ENCODE measurements around the gene SLFN12.

The SLFN12 gene

DNA sequence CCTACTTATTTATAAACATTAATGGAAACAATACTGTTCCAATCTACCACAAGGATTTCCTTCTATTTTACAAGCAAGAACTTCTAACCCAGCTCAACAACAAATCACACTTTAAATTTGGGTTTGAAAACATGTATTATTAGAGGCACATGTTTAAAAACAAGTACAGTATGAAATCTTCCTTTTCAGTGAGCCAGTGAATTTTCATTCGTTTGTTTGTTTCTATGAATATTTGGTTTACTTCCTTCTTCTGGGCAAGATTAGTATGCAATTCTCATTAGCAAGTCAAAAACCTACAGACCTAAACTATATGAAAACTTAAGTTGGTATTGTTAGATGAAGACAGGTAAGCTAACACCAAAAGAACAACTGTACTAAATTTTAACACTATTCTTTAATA lies 25.7 kb downstream of the SLFN12 start:
- DNase-seq: no peak

DNA sequence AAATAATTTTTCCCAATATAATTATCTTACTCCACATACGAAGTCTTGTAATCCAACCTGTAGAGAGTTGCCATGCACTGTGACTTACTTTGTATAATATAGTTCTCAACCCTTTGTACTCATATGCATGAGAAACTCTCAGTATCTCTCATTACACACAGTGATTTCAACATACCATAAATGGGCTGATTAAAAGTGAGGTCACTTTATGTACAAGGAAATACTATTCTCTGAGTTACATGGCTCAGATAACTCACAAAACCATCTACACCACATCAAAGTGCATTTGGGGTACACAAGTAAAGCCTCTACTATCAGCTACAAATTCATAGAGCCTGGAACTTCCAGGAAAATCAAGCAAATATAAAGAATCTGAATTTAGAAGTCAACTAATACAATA lies 27.9 kb downstream of the SLFN12 start:
- no peak for DNase-seq

DNA sequence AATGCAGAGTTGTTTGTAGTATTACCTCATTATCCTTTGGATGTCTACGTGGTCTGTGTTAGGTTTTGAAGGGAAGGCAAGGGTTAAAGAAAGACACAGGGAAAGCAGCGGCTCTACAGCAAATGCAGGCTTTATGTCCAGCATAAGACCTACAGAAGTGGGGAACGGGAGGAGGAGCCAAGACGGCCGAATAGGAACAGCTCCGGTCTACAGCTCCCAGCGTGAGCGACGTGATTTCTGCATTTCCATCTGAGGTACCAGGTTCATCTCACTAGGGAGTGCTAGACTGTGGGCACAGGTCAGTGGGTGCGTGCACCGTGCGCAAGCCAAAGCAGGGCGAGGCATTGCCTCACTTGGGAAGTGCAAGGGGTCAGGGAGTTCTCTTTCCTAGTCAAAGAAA lies 38.5 kb downstream of the SLFN12 start:
- peak; percentile 54 for DNase-seq

DNA sequence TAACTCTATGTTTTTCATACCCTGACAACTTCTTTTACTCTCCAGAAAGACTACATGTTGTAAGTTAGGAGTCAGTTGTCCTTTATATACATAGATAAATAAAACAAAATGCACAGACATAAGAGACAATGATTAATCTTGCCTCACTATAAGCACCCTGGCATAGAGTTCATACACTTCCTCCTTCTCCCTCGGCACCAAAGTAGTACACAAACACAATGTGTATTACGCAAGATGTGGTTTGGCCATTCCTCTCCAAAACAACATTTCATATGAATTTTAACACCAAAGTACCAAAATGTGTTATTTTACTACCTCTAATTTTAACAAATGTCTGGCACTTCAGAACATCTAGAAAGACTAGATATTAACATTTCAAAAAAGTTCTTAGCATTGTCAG lies 41.6 kb downstream of the SLFN12 start:
- no peak for DNase-seq

DNA sequence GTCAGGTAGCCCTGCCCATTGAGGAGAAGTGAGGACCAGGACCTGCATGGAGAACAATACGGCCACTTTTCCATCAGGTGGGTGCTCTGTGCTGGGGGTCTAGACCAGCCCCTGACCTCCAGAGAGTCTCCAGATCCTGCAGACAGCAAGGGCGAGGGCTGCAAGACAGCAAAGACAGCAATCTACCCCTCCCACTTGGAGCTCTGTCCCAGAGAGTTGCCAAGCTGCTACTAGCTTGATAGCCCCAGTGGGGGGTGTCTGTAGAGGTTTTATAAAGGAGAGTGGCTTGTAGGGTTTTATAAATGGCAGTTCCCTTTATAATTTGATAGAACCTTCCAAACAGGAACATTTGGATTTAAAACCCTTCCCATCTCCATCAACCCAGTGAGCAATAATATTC lies 42.1 kb downstream of the SLFN12 start:
- no peak for DNase-seq

DNA sequence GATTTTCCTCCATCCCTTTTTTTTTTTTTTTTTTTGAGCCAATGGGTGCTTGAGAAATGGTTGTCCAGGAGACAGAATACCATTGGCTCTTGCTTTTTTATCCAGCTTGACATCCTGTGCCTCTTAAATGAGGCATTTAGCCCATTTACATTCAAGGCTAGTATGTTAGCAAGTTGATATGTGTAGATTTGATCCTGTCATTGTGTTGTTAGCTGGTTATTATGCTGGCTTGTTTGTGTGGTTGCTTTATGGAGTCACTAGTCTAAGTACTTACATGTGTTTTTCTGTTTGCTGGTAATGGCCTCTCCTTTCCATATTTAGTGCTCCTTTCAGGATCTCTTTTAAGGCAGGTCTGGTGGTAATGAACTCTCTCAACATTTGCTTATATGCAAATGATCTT lies 44.8 kb downstream of the SLFN12 start:
- no peak for DNase-seq

- DNase-seq: no peak
These were observed 54.6 kb downstream of the SLFN12 start for GRCh38 chr17:35377706-35378105.

DNA sequence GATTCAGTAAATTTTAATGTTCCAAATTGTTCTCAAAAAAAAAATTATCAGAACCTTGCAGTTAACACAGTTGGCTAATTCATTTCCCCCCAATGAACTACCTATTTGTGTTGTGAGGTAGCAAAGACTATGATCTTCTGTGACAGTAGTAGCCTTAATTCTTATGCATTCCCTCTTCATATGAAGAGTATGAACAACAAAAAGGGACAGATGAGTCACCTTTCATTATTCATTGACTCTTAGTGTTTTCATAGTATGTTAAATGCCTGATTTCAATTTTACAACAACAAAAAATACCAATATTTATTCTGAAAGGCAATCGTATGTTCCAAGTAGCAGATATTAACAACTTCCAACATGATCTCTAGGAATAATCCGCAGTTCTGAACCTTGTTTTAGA lies 55.2 kb downstream of the SLFN12 start:
- peak; percentile 2 for DNase-seq

- no peak for DNase-seq
These were observed 56.1 kb downstream of the SLFN12 start for GRCh38 chr17:35376245-35376644.

DNA sequence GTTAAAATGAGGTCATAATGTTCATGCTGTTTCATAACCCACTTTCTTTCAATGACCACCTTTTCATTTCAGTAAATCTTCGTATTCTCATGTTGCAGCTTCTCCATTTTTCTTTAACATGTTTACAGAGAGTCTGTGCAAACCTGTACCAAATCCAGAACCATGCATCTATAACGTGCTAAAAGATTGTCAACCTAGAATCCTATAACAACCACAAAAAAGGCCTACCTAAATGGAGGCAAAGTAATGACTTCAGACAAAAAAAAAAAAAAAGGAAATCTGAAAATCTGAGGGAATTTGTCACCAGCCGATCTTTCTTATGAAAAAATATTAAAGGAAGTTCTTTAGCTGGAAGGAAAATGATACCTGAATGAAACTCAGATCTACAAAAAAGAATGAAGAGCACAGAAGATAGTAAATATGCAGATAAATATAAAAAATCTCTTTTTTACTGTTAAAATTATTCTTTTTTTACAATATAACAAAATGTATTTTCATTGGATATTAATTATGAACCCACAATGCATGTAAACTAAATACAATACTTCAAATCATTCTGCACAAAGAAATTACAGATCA lies 57.4 kb downstream of the SLFN12 start:
- DNase-seq: no peak

DNA sequence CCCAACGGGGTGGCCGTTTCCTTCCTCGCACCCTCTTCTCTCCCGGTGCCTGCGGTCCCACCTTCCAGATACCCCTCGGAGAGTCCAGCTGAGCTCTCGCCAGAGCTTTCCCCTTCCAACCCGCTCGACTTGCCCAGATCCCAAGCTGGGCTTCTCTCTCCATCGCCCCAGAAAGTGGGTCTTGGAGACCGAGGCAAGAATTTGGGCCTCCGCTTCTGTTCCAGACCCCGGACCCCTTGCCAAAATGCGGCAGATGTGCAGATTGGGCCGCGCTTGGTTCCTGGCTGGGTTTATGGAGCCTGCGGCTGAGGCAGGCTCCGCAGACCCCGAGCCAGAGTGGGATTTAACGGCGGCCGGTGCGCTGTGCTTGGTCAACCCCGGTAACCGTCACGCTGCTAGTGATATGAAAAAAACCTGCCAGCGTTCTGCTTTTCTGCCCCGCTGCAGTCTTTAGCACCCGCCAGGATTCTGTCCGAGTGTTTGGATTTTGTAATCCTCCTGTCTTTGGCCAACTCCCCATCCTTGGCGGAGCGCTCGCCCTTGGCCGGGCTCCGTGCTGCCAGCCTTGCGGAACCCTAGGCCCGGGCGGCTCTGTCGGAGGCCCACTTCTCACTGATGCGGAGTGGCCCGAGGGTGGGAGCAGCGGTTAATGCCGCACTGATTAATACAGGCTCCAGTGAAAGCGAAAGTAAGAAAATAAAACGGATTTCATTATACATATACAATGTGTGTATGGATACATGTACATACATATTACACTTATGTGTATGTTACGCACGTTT lies 58.1 kb downstream of the SLFN12 start:
- DNase-seq: peak; percentile 83

DNA sequence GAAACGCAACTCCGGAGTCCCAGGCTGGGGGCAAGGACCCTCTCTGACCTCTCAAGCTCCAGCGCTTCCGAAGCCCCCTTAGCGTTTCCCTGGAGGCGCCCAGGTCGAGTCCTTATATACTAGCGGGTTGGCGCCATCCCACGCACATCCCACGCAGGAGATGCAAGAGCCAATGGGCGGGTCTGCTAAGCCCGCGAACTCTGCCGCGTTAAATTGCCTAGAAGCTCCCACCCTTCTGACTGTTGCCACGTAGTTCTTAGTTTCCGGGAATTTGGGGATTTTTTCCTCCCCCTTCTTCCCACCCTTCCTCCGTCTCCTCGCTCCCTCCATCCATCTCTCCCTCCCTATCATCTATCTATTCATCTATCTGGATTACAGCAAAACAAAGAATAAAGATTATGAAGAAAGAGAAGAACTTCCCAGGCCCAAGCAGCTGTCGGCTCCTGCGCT lies 58.7 kb downstream of the SLFN12 start, which contains the start of gene SLFN11:
TSS of gene SLFN11 (minus strand) at position 88 of the 450 bp plus-strand sequence. CDS start 9,814 bp downstream, outside the sequence.
- DNase-seq: peak; percentile 91

DNA sequence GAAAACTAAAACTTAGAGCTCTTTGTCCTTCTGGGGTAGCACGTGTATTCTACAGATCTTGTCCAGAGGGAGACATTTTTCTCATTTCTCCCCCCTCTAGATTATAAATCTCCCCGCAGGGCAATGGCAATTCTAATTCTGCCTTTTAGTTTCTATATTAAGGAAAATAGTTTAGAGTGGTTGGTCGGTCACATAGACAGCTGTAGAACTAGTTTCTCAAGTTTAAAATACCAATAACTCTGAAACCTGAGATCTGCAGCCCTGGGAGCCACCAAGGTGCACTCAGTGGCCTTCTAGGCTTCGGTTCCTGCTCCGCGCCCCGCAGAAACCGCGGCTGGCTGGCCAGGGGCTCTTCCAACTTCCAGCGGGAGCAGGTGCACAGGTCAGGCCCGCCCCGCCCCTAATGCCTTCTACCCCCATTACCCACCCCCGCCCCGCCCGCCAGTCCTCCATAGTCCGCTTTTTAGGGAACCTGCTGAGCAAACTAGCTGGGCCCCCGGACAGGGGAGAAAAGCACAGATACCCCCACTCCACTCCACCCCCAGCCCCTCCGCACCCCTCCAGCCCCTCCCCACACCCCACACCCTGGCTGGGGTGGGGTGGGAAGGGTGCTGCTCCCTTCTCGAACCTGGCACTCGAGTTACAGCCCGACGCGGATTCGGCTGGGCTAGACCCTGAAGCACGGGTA lies 59.3 kb downstream of the SLFN12 start:
- DNase-seq: peak; percentile 72

DNA sequence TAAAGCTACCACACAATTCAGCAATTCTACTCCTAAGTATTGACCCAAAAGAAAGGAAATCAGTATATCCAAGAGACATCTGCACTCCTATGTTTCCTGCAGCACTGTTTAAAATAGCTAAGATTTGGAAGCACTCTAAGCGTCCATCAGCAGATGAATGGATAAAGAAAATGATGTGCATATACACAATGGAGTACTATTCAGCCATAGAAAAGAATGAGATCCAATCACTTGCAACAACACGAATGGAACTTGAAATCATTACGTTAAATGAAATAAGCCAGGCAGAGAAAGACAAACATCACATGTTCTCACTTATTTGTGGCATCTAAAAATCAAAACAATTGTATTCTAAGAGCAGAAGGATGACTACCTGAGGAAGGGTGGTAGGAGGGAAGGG lies 60.4 kb downstream of the SLFN12 start:
- no peak for DNase-seq

DNA sequence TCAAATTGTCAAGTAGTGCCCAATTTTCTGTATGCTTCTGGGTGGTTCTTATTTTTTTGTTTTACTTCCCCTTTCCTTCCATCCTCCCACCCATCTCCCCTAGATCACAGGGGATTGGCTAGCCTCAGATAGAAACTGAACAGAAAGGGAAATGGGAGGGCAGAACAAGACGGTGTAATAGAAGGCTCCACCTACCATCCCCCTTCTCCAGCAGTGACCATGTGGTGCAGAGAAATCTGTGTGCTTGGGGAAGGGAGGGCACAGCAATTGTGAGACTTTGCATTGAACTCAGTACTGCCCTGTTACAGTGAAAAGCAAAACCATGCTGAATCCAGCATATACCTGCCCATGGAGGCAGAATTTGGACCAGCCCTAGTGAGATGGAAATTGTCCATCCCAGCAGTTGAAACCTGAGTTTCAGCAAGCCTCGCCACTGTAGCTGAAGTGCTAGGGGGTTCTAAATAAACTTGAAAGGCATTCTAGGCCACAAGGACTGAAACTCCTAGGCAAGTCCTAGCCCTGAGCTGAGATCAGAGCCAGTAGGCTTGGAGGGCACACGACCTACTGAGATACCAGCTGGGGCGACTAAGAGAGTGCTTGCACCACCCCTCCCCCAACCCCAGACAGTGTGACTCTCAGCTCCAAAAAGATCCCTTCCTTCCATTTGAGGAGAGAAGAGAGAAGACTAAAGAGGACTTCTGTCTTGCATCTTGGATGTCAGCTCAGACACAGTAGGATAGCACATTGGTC lies 64.0 kb downstream of the SLFN12 start:
- DNase-seq: no peak

DNA sequence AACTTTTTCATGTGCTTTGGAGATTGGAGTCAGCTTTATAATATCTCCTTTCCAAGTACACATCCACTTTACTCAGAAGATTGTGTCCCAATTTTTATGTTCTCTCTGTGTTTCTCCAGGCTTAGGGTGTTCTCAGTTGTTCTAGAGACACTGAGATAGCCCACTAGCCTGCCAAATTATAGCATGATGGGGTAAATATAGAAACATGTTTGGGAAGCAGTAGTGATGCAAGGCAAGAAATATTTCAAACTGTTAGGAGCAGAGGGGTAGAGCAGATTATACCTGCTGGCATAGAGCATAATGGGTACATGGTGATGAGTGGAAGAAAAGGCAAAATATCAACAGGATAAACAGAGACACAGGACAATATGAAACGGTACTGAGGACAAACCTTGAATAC lies 71.3 kb downstream of the SLFN12 start:
- DNase-seq: no peak

Measured in DMS53 (cell line).